B cell (primary cell): ENCODE results near the gene EZH1. TPM values are rescaled to one million over a fixed set of nuclear protein-coding genes. Genes with fewer than 3 reads are reported as not detected.

ENCODE experiments used
- ATAC-seq: fragments of 200-7000 bp; cut with Tn5 transposase; one replicate; pipeline ENCODE4 v1.10.0; 2021; ENCODE audit warnings: low read depth, mild to moderate bottlenecking, moderate number of reproducible peaks, moderate library complexity
- CTCF ChIA-PET: fragments of 350-600 bp; sonication (Branson Sonifier 250); formaldehyde crosslinking; loops from one replicate; lab custom pipeline; 2021; ENCODE audit warnings: antibody characterized with exemption, inconsistent platforms; lab: Charles Lee
- POLR2A ChIA-PET: fragments of 350-600 bp; sonication (Branson Sonifier 250); formaldehyde crosslinking; loops from one replicate; lab custom pipeline; 2021; ENCODE audit warnings: antibody characterized with exemption; lab: Charles Lee
- DNase-seq: peaks from one replicate; pipeline ENCODE4 v3.0.0; 2013
- H2AFZ ChIP-seq: 2 replicates; pipeline ENCODE4 v1.6.1; 2012; ENCODE audit warnings: mild to moderate bottlenecking, low read depth, low read length; ENCODE audit not compliant: insufficient read depth, poor library complexity, severe bottlenecking
- H3K27ac ChIP-seq, 2 donors: 1 replicate in 1 of 2; 2 replicates in 1 of 2; pipeline ENCODE4 v1.5.1; 2012 to 2013; ENCODE audit warnings: low read length in 2 of 2, mild to moderate bottlenecking in 2 of 2, moderate library complexity in 1 of 2
- H3K27me3 ChIP-seq, 4 experiments: fragments of 200-600 bp in 1 of 4; sonication (generic) in 1 of 4; replicated peaks in 1 of 4; 1 replicate in 2 of 4; 2 replicates in 2 of 4; pipeline versions ENCODE4 v1.6.1 to v1.7.0; 2013 to 2016; ENCODE audit warnings: low read length in 3 of 4, mild to moderate bottlenecking in 2 of 4, mixed read lengths in 1 of 4, moderate library complexity in 1 of 4; ENCODE audit not compliant: insufficient read depth in 4 of 4, control insufficient read depth in 3 of 4; ENCODE audit errors: control extremely low read depth in 1 of 4
- H3K36me3 ChIP-seq, 2 experiments: replicated peaks in 1 of 2; 1 replicate in 1 of 2; 2 replicates in 1 of 2; pipeline versions ENCODE4 v1.6.1 to v1.7.1; 2013; ENCODE audit warnings: low read length in 1 of 2; ENCODE audit not compliant: insufficient read depth in 2 of 2, control insufficient read depth in 1 of 2; ENCODE audit errors: control extremely low read depth in 1 of 2, extremely low read depth in 1 of 2
- H3K4me1 ChIP-seq, 2 donors: fragments of 200-600 bp in 1 of 2; sonication (generic) in 1 of 2; 1 replicate in 1 of 2; 2 replicates in 1 of 2; pipeline versions ENCODE4 v1.5.1 to v1.6.1; 2013 to 2017; ENCODE audit warnings: low read length in 2 of 2; ENCODE audit not compliant: control insufficient read depth in 2 of 2, insufficient read depth in 2 of 2
- H3K4me2 ChIP-seq: replicated peaks from 2 replicates; pipeline ENCODE3; 2012; ENCODE audit warnings: mild to moderate bottlenecking, low read depth, low read length; ENCODE audit not compliant: poor library complexity, severe bottlenecking
- H3K4me3 ChIP-seq, 5 experiments: fragments of 200-600 bp in 1 of 5; sonication (generic) in 1 of 5; 1 replicate in 3 of 5; 2 replicates in 2 of 5; pipeline versions ENCODE4 v1.5.1 to v1.7.0; 2011 to 2016; ENCODE audit warnings: low read length in 4 of 5, mild to moderate bottlenecking in 4 of 5, low read depth in 2 of 5, control low read depth in 1 of 5, moderate library complexity in 1 of 5; ENCODE audit not compliant: insufficient read depth in 1 of 5; ENCODE audit errors: control extremely low read depth in 1 of 5, extremely low read depth in 1 of 5
- H3K79me2 ChIP-seq: fragments of 200-600 bp; sonication (generic); one replicate; pipeline ENCODE4 v1.6.0; 2016; ENCODE audit warnings: low read length; ENCODE audit not compliant: control insufficient read depth, insufficient read depth
- H3K9ac ChIP-seq: fragments of 200-600 bp; sonication (generic); 2 replicates; pipeline ENCODE4 v1.6.1; 2017; ENCODE audit warnings: mild to moderate bottlenecking, low read length, moderate library complexity
- H3K9me3 ChIP-seq, 3 donors: one replicate each; pipeline versions ENCODE4 v1.6.1 to v1.7.1; 2013; ENCODE audit warnings: low read length in 2 of 3; ENCODE audit not compliant: control insufficient read depth in 2 of 3, insufficient read depth in 1 of 3; ENCODE audit errors: control extremely low read depth in 1 of 3
- H4K20me1 ChIP-seq: 2 replicates; pipeline ENCODE4 v1.6.0; 2012; ENCODE audit warnings: mild to moderate bottlenecking, low read length; ENCODE audit not compliant: insufficient read depth, control insufficient read depth, poor library complexity, severe bottlenecking
- H3K27ac Mint-ChIP-seq: one replicate; pipeline ENCODE4 v1.8.0; 2021; ENCODE audit warnings: mixed read lengths
- H3K27me3 Mint-ChIP-seq: one replicate; pipeline ENCODE4 v1.8.0; 2021; ENCODE audit warnings: mixed read lengths
- H3K4me1 Mint-ChIP-seq: one replicate; pipeline ENCODE4 v1.8.0; 2021; ENCODE audit warnings: mixed read lengths
- H3K4me3 Mint-ChIP-seq: one replicate; pipeline ENCODE4 v1.8.0; 2021; ENCODE audit warnings: mixed read lengths
- H3K9me3 Mint-ChIP-seq: one replicate; pipeline ENCODE4 v1.8.0; 2022; ENCODE audit warnings: mixed read lengths; ENCODE audit not compliant: insufficient read depth
- EZH2 ChIP-seq: IDR thresholded peaks from 2 replicates; pipeline ENCODE4 v1.6.1; 2012; ENCODE audit warnings: borderline replicate concordance, low read depth, mild to moderate bottlenecking, moderate library complexity, low read length; ENCODE audit not compliant: insufficient read depth, poor library complexity, severe bottlenecking
- WGBS: methylation state at CpG from one replicate; pipeline ENCODE4 v1.1.5; 2013; ENCODE audit warnings: missing lambda C conversion rate; ENCODE audit not compliant: insufficient coverage; 5-methylcytosine and 5-hydroxymethylcytosine counted together
- intact Hi-C: fragments of 100-400 bp; cut with micrococcal nuclease; formaldehyde crosslinking; loops from one replicate; pipeline ENCODE4 v1.10.0; 2022
- polyA plus RNA-seq: library from polyadenylated mRNA; depleted of rRNA; stranded (reverse); fragments of >200 nt; gene quantifications from 2 replicates; pipeline ENCODE4 v1.2.3, GENCODE V29; 2012
- total RNA-seq, 2 donors: library from RNA; stranded (reverse); fragments of 120-200 nt in 1 of 2; gene quantifications; 1 replicate in 1 of 2; 2 replicates in 1 of 2; pipeline versions ENCODE4 v1.2.3 to v1.2.4, GENCODE V29; 2013 to 2022
- TF ChIP-seq, protein P1 (sequence below): fragments of 200-600 bp; IDR thresholded peaks from one replicate; pipeline ENCODE4 v1.8.0; 2022; ENCODE audit warnings: antibody characterized with exemption, mild to moderate bottlenecking

The EZH1 gene
- total and polyA plus RNA-seq, 2 donors (not counting 1 experiment from before 2014, with no cell fraction given), result 115 to 169 TPM

DNA sequence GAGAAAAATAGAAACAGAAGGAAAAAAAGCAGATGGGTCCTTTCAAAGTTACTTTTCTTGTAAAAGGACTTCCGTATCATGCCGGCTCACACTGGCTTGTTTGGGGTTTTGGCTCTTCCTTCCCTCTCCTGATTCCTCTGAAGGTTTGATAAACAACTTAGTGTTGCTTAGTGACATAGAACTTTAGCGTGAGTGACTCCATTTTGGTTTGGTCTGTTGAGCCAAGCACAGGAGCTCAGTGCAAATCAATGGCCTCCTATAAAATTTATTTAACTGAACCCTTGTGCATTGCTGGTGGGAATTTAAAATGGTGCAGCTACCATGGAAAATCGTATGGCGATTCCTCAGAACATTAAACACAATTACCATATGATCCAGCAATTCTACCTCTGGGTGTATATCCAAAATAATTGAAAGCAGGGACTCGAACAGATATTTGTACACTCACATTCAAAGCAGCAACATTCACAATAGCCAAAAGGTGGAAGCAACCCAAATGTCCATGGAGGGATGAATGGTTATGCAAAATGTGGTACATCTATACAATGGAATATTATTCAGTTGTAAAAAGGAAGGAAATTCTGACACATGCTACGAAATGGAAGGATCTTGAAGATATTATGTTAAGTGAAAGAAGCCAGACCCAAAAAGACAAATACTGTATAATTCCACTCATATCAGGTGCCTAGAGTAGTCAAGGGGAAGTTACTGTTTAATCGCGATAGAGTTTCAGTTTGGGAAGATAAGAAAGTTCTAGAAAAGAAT, 86.8 kb downstream of the EZH1 start:
- DNase-seq (no peak), ATAC-seq (no peak)
- Histone ChIP-seq H3K27me3 (peaks cover 0 to 38% (median 13%) of the 10 kb centered on the region in 4 experiments), H3K27ac (no peak overlapping the region), H4K20me1 (no peaks in the 10 kb centered on the region), H3K4me2 (no peak overlapping the region), H3K79me2 (no peaks in the 10 kb centered on the region), H3K36me3 (no peaks in the 10 kb centered on the region), H2AFZ (no peak overlapping the region), H3K9me3 (peaks cover 0 to 4% (median 0%) of the 10 kb centered on the region in 3 donors), H3K9ac (no peak overlapping the region), H3K4me3 (no peak overlapping the region), H3K4me1 (peaks cover 20 to 23% of the 10 kb centered on the region in 2 donors)
- WGBS, result no CpG with 5 or more reads among the region's 9 CpGs
- peak overlapping the region; percentile 93 for H3K4me3 Mint-ChIP-seq
- POLR2A ChIA-PET, result interaction anchor here (1.0 kb wide), 1 partner anchor 12 kb away, joined by 3 read pairs; no protein-coding TSS in a partner anchor
- CTCF ChIA-PET, result interaction anchor here (1.8 to 4.9 kb wide), 2 partner anchors 22 to 80 kb away, joined by 4 to 18 read pairs; no protein-coding TSS in a partner anchor
- H3K9me3 Mint-ChIP-seq, result no peaks in the 10 kb centered on the region
- H3K27ac Mint-ChIP-seq, result no peak overlapping the region
- TF ChIP-seq, protein P1, sequence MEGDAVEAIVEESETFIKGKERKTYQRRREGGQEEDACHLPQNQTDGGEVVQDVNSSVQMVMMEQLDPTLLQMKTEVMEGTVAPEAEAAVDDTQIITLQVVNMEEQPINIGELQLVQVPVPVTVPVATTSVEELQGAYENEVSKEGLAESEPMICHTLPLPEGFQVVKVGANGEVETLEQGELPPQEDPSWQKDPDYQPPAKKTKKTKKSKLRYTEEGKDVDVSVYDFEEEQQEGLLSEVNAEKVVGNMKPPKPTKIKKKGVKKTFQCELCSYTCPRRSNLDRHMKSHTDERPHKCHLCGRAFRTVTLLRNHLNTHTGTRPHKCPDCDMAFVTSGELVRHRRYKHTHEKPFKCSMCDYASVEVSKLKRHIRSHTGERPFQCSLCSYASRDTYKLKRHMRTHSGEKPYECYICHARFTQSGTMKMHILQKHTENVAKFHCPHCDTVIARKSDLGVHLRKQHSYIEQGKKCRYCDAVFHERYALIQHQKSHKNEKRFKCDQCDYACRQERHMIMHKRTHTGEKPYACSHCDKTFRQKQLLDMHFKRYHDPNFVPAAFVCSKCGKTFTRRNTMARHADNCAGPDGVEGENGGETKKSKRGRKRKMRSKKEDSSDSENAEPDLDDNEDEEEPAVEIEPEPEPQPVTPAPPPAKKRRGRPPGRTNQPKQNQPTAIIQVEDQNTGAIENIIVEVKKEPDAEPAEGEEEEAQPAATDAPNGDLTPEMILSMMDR, result no peak
- TF ChIP-seq EZH2, result no peak
- intact Hi-C loops, result loop anchor here (2.0 kb wide), 1 partner anchor 21 kb away; no protein-coding TSS in a partner anchor
- peaks cover 20% of the 10 kb centered on the region for H3K27me3 Mint-ChIP-seq
- peaks cover 35% of the 10 kb centered on the region for H3K4me1 Mint-ChIP-seq

DNA sequence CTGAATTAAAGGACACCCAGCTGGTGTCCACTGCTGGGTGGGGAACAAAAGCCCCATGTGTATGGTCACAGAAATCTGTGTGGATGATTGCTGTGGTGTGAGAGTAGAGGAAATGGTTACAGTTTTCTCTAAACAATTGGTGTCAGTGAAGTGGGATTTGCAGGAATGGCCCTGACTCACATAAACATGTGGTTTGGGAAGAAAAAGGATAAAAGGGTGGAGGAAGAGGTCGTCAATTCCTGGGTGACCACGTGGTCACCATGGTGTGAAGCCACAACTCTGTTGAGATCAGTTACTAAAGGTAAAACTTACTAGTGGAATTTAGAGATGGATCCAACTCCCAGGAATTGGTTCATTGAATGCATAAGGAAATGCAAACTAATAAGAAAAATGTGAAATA, 89.3 kb downstream of the EZH1 start:
- Histone ChIP-seq H4K20me1 (no peaks in the 10 kb centered on the region), H3K9me3 (peaks cover 0 to 4% (median 0%) of the 10 kb centered on the region in 3 donors), H3K27ac (no peak overlapping the region), H3K4me1 (peaks cover 20 to 23% of the 10 kb centered on the region in 2 donors), H3K36me3 (no peaks in the 10 kb centered on the region), H3K4me2 (no peak overlapping the region), H3K79me2 (no peaks in the 10 kb centered on the region), H3K4me3 (no peak overlapping the region), H3K9ac (no peak overlapping the region), H2AFZ (no peak overlapping the region), H3K27me3 (peaks cover 0 to 48% (median 15%) of the 10 kb centered on the region in 4 experiments)
- intact Hi-C loops, result no loop called here
- Mint-ChIP-seq H3K9me3 (no peaks in the 10 kb centered on the region), H3K27me3 (peaks cover 25% of the 10 kb centered on the region), H3K27ac (no peak overlapping the region), H3K4me3 (peak overlapping the region; percentile 11), H3K4me1 (peaks cover 34% of the 10 kb centered on the region)
- ChIA-PET POLR2A (no interaction called here), CTCF (interaction anchor here (1.1 kb wide), 1 partner anchor 77 kb away, joined by 3 read pairs; no protein-coding TSS in a partner anchor)
- ATAC-seq (no peak), DNase-seq (no peak)
- no CpG with 5 or more reads among the region's 2 CpGs for WGBS
- TF ChIP-seq EZH2, result no peak
- TF ChIP-seq, protein P1, result no peak
